ENCODE measurements around the gene DDX10. TPM values are rescaled to one million over a fixed set of nuclear protein-coding genes. Genes with fewer than 3 reads are reported as not detected.

DDX10 gene
- total RNA-seq, 2 experiments from 2014 or later = 15.0 to 15.4 TPM

- Mint-ChIP-seq H3K9me3 (no peaks in the 10 kb centered on the region), H3K4me1 (ENCODE audit: low read depth) (no peaks in the 10 kb centered on the region), H3K27ac (no peak overlapping the region), H3K4me3 (no peak overlapping the region), H3K27me3 (no peaks in the 10 kb centered on the region), H3K36me3 (ENCODE audit: low read depth) (no peaks in the 10 kb centered on the region)
- Histone ChIP-seq H3K27ac (ENCODE audit: low read depth in 1 of 2, low read length in 2 of 2) (no peak overlapping the region), H3K4me3 (ENCODE audit: low read length) (no peak overlapping the region), H3K36me3 (ENCODE audit: insufficient read depth, low read length) (no peaks in the 10 kb centered on the region), H3K4me1 (ENCODE audit: insufficient read depth, low read length) (no peaks in the 10 kb centered on the region), H3K27me3 (ENCODE audit: control insufficient read depth in 1 of 2, insufficient read depth in 2 of 2, low read length in 2 of 2) (no peaks in the 10 kb centered on the region), H3K9me3 (ENCODE audit: control insufficient read depth in 1 of 2, insufficient read depth in 1 of 2, low read length in 2 of 2) (no peaks in the 10 kb centered on the region)
- no peak for ATAC-seq (ENCODE audit: poor library complexity)
- intact Hi-C loops (cut with DNase I, micrococcal nuclease) = loop anchor here (2.0 to 10.0 kb wide), 6 partner anchors 151 to 729 kb away; partner anchors contain the start of genes CUL5 (in 1 of the 2) and POGLUT3 (in 1 of the 2)
- no peak for TF ChIP-seq CTCF (IDR thresholded peaks at IDR 0.05)
- CTCF ChIA-PET = interaction anchor here (1.3 kb wide), 1 partner anchor 11 kb away, joined by 3 read pairs; no protein-coding TSS in a partner anchor
- POLR2A ChIA-PET = no interaction called here
- no peak for DNase-seq
Observed at GRCh38 chr11:108645970-108646369, 18.9 kb upstream of the DDX10 start.

- H3K4me1 ChIP-seq (ENCODE audit: insufficient read depth, low read length) = no peaks in the 10 kb centered on the region
- H3K4me1 Mint-ChIP-seq (ENCODE audit: low read depth) = no peaks in the 10 kb centered on the region
- CTCF ChIA-PET = no interaction called here
- H3K27ac Mint-ChIP-seq = no peak overlapping the region
- TF ChIP-seq CTCF (IDR thresholded peaks at IDR 0.05) = no peak
- H3K4me3 Mint-ChIP-seq = no peak overlapping the region
- H3K36me3 ChIP-seq (ENCODE audit: insufficient read depth, low read length) = no peaks in the 10 kb centered on the region
- intact Hi-C loops (cut with DNase I, micrococcal nuclease) = loop anchor here (2.0 to 10.0 kb wide), 6 partner anchors 153 to 730 kb away; partner anchors contain the start of genes CUL5 (in 1 of the 2) and POGLUT3 (in 1 of the 2)
- POLR2A ChIA-PET = interaction anchor here (0.6 kb wide), 1 partner anchor 629 kb away, joined by 3 read pairs; no protein-coding TSS in a partner anchor
- H3K4me3 ChIP-seq (ENCODE audit: low read length) = no peak overlapping the region
- DNase-seq (no peak), ATAC-seq (ENCODE audit: poor library complexity) (no peak)
- H3K9me3 Mint-ChIP-seq = no peaks in the 10 kb centered on the region
- H3K36me3 Mint-ChIP-seq (ENCODE audit: low read depth) = no peaks in the 10 kb centered on the region
- H3K9me3 ChIP-seq (ENCODE audit: control insufficient read depth in 1 of 2, insufficient read depth in 1 of 2, low read length in 2 of 2) = no peaks in the 10 kb centered on the region
- H3K27me3 Mint-ChIP-seq = no peaks in the 10 kb centered on the region
- H3K27me3 ChIP-seq (ENCODE audit: control insufficient read depth in 1 of 2, insufficient read depth in 2 of 2, low read length in 2 of 2) = no peaks in the 10 kb centered on the region
- H3K27ac ChIP-seq (ENCODE audit: low read depth in 1 of 2, low read length in 2 of 2) = no peak overlapping the region
Observed at GRCh38 chr11:108647387-108647700, 17.5 kb upstream of the DDX10 start.

- no peaks in the 10 kb centered on the region for H3K36me3 ChIP-seq (ENCODE audit: insufficient read depth, low read length)
- no peak overlapping the region for H3K4me3 ChIP-seq (ENCODE audit: low read length)
- Mint-ChIP-seq H3K27ac (no peak overlapping the region), H3K27me3 (no peaks in the 10 kb centered on the region), H3K9me3 (no peaks in the 10 kb centered on the region), H3K4me1 (ENCODE audit: low read depth) (no peaks in the 10 kb centered on the region), H3K36me3 (ENCODE audit: low read depth) (no peaks in the 10 kb centered on the region), H3K4me3 (no peak overlapping the region)
- H3K4me1 ChIP-seq (ENCODE audit: insufficient read depth, low read length) = no peaks in the 10 kb centered on the region
- intact Hi-C loops (cut with DNase I, micrococcal nuclease) = loop anchor here (1.0 to 10.0 kb wide), 12 partner anchors 153 to 731 kb away; partner anchors contain the start of genes CUL5 (in 2 of the 2) and POGLUT3 (in 1 of the 2)
- TF ChIP-seq CTCF (IDR thresholded peaks at IDR 0.05) = peak; percentile 78
- ChIA-PET CTCF (interaction anchor here (1.3 to 1.4 kb wide), 2 partner anchors 16 to 225 kb away, joined by 3 to 4 read pairs; partner anchors contain the start of gene DDX10), POLR2A (no interaction called here)
- H3K27me3 ChIP-seq (ENCODE audit: control insufficient read depth in 1 of 2, insufficient read depth in 2 of 2, low read length in 2 of 2) = no peaks in the 10 kb centered on the region
- ATAC-seq (ENCODE audit: poor library complexity) = peak; percentile 96
- DNase-seq = peak; percentile 42 to 82 (median 56)
- H3K9me3 ChIP-seq (ENCODE audit: control insufficient read depth in 1 of 2, insufficient read depth in 1 of 2, low read length in 2 of 2) = no peaks in the 10 kb centered on the region
- H3K27ac ChIP-seq (ENCODE audit: low read depth in 1 of 2, low read length in 2 of 2) = no peak overlapping the region
Observed at GRCh38 chr11:108647701-108648527, 17.0 kb upstream of the DDX10 start.

All from CD4-positive, alpha-beta T cell (primary cell).